Caco-2 (cell line): ENCODE measurements around the gene ARHGEF33. TPM values are rescaled to one million over a fixed set of nuclear protein-coding genes. Genes with fewer than 3 reads are reported as not detected.

Source experiments
- BruUV-seq: library from RNA; stranded (reverse); fragments of 400-500 nt; replicated peaks from 2 replicates; lab custom pipeline; 2021; lab: Mats Ljungman, UMichigan
- CTCF ChIA-PET: fragments of 300-600 bp; sonication (Branson Sonifier 250); formaldehyde crosslinking; loops from one replicate; lab custom pipeline; 2022; ENCODE audit warnings: antibody characterized with exemption; lab: Charles Lee
- POLR2A ChIA-PET: fragments of 300-600 bp; sonication (Branson Sonifier 250); formaldehyde crosslinking; loops from one replicate; lab custom pipeline; 2022; ENCODE audit warnings: antibody characterized with exemption; lab: Charles Lee
- DNase-seq, 2 experiments: peaks; one replicate each; pipeline versions ENCODE4 v3.0.0 to v3.0.0-alpha.2; 2020 to 2022
- H3K27me3 ChIP-seq: replicated peaks from 2 replicates; pipeline ENCODE4 v1.6.0; 2011; ENCODE audit warnings: low read length; ENCODE audit not compliant: control insufficient read depth, insufficient read depth
- H3K36me3 ChIP-seq: 2 replicates; pipeline ENCODE4 v1.5.1; 2011; ENCODE audit warnings: low read length; ENCODE audit not compliant: control insufficient read depth, insufficient read depth
- H3K4me1 ChIP-seq: fragments of 250-450 bp; sonication (Bioruptor Pico); 2 replicates; pipeline ENCODE4 v1.5.1; 2020; ENCODE audit warnings: mild to moderate bottlenecking
- H3K4me3 ChIP-seq: 2 replicates; pipeline ENCODE4 v1.5.1; 2011; ENCODE audit warnings: low read depth, mild to moderate bottlenecking, control low read depth, low read length
- H3K9me3 ChIP-seq: fragments of 250-450 bp; sonication (Bioruptor Pico); 2 replicates; pipeline ENCODE4 v1.5.1; 2020; ENCODE audit warnings: mild to moderate bottlenecking, moderate library complexity
- H3K27ac Mint-ChIP-seq: one replicate; pipeline ENCODE4 v1.8.0; 2022; ENCODE audit warnings: mixed read lengths; ENCODE audit not compliant: unreplicated experiment
- H3K27me3 Mint-ChIP-seq: one replicate; pipeline ENCODE4 v1.8.0; 2022; ENCODE audit warnings: mixed read lengths; ENCODE audit not compliant: insufficient read depth, unreplicated experiment
- H3K36me3 Mint-ChIP-seq: one replicate; pipeline ENCODE4 v1.8.0; 2022; ENCODE audit warnings: mild to moderate bottlenecking, mixed read lengths; ENCODE audit not compliant: insufficient read depth, unreplicated experiment
- H3K4me1 Mint-ChIP-seq: one replicate; pipeline ENCODE4 v1.8.0; 2022; ENCODE audit warnings: low read depth, mixed read lengths; ENCODE audit not compliant: unreplicated experiment
- H3K4me3 Mint-ChIP-seq: one replicate; pipeline ENCODE4 v1.8.0; 2022; ENCODE audit warnings: mild to moderate bottlenecking, moderate library complexity, mixed read lengths; ENCODE audit not compliant: unreplicated experiment
- H3K9me3 Mint-ChIP-seq: one replicate; pipeline ENCODE4 v1.8.0; 2022; ENCODE audit warnings: mixed read lengths; ENCODE audit not compliant: unreplicated experiment
- intact Hi-C: fragments of 100-400 bp; cut with micrococcal nuclease; formaldehyde crosslinking; loops from one replicate; pipeline ENCODE4 v1.10.0; 2022; ENCODE audit not compliant: unreplicated experiment
- total RNA-seq: library from RNA; stranded (reverse); gene quantifications from 2 replicates; pipeline ENCODE4 v1.2.3, GENCODE V29; 2022
- TF ChIP-seq, protein P1 (sequence below), 2 experiments: fragments of 200-600 bp in 1 of 2; IDR thresholded peaks; 1 replicate in 1 of 2; 2 replicates in 1 of 2; pipeline versions ENCODE4 v1.5.1 to v1.8.0; 2011 to 2022; ENCODE audit warnings: antibody characterized with exemption in 1 of 2, control low read depth in 1 of 2, inconsistent platforms in 1 of 2, low read depth in 1 of 2, low read length in 1 of 2, mild to moderate bottlenecking in 1 of 2, moderate library complexity in 1 of 2; ENCODE audit not compliant: insufficient read depth in 1 of 2, severe bottlenecking in 1 of 2, unreplicated experiment in 1 of 2

ARHGEF33 gene
- total RNA-seq, 1 experiment from 2014 or later = not detected

DNA sequence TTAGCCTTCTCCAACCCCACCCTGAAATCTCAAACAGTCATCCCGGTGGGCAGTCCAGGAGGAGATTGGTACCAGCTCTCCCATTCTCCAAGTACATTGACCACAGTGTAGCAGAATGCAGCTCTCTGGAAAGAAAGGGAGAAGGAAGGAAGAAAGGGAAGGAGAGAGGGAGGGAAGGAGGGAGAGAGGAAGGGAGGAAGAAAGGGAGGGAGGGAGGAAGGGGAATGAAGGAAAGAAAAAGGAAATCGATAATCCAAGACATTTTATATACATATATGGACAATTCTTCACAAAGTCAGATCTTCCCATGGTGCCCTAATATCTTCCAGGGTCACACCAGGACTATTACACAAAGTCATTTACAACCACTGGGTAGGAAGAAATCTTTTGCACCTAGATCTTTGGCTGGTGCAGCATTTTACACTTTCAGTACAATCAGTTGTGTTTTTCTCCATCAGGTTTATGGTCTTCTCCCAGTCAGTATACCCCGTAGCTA lies 58.8 kb downstream of the ARHGEF33 start:
- H3K27ac Mint-ChIP-seq = no peak overlapping the region

DNA sequence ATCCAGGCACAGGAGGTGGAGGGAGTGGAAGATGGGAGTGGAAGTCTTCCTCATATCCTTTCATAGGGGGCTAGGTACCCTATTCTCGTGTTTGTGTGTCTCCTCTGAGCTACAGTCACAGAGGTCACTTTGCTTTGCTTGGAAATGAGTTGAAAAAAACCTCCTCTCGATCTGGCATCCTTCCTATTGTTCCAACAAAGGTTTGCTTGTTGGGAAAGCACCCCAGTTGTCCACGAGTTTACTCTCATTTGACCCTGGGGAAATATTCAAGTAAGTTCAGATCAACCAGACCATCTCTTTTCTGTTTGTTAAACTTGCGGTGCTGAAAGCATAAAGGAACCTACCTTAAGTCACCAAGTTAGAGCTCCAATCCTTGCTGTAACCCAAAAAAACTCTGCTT lies 59.3 kb downstream of the ARHGEF33 start:
- Mint-ChIP-seq H3K4me1 (peaks cover 10% of the 10 kb centered on the region), H3K36me3 (no peaks in the 10 kb centered on the region), H3K27ac (no peak overlapping the region), H3K9me3 (no peaks in the 10 kb centered on the region), H3K4me3 (no peak overlapping the region), H3K27me3 (no peaks in the 10 kb centered on the region)
- Histone ChIP-seq H3K27me3 (no peaks in the 10 kb centered on the region), H3K9me3 (no peaks in the 10 kb centered on the region), H3K36me3 (no peaks in the 10 kb centered on the region), H3K4me3 (no peak overlapping the region), H3K4me1 (peaks cover 11% of the 10 kb centered on the region)
- TF ChIP-seq, protein P1, sequence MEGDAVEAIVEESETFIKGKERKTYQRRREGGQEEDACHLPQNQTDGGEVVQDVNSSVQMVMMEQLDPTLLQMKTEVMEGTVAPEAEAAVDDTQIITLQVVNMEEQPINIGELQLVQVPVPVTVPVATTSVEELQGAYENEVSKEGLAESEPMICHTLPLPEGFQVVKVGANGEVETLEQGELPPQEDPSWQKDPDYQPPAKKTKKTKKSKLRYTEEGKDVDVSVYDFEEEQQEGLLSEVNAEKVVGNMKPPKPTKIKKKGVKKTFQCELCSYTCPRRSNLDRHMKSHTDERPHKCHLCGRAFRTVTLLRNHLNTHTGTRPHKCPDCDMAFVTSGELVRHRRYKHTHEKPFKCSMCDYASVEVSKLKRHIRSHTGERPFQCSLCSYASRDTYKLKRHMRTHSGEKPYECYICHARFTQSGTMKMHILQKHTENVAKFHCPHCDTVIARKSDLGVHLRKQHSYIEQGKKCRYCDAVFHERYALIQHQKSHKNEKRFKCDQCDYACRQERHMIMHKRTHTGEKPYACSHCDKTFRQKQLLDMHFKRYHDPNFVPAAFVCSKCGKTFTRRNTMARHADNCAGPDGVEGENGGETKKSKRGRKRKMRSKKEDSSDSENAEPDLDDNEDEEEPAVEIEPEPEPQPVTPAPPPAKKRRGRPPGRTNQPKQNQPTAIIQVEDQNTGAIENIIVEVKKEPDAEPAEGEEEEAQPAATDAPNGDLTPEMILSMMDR (IDR thresholded peaks at IDR 0.05; ENCODE audit: insufficient read depth in 1 of 2, low read depth in 1 of 2, low read length in 1 of 2, severe bottlenecking in 1 of 2, unreplicated experiment in 1 of 2) = no peak
- no peak for DNase-seq
- no TSS peak for BruUV-seq
- intact Hi-C loops = loop anchor here (10.0 kb wide), 1 partner anchor 176 kb away; the partner anchor contains the start of gene SOS1
- ChIA-PET CTCF (no interaction called here), POLR2A (no interaction called here)

More for the DNA sequence above, 58.8 kb downstream of the ARHGEF33 start:
- intact Hi-C loops = loop anchor here (10.0 kb wide), 1 partner anchor 176 kb away; the partner anchor contains the start of gene SOS1
- Mint-ChIP-seq H3K9me3 (no peaks in the 10 kb centered on the region), H3K4me1 (peaks cover 16% of the 10 kb centered on the region), H3K27me3 (no peaks in the 10 kb centered on the region), H3K4me3 (no peak overlapping the region), H3K36me3 (no peaks in the 10 kb centered on the region)
- no peak overlapping the region for H3K4me3 ChIP-seq
- H3K9me3 ChIP-seq = no peaks in the 10 kb centered on the region
- H3K4me1 ChIP-seq = peaks cover 16% of the 10 kb centered on the region
- TF ChIP-seq, protein P1 (IDR thresholded peaks at IDR 0.05; ENCODE audit: insufficient read depth in 1 of 2, low read depth in 1 of 2, low read length in 1 of 2, severe bottlenecking in 1 of 2, unreplicated experiment in 1 of 2) = no peak
- BruUV-seq = no TSS peak
- ChIA-PET CTCF (interaction anchor here (0.6 to 2.5 kb wide), 14 partner anchors 11 to 521 kb away, joined by 3 to 69 read pairs (median 3); partner anchors contain the start of gene SOS1), POLR2A (interaction anchor here (1.6 kb wide), 1 partner anchor 172 kb away, joined by 6 read pairs; the partner anchor contains the start of gene SOS1)
- no peaks in the 10 kb centered on the region for H3K27me3 ChIP-seq
- no peaks in the 10 kb centered on the region for H3K36me3 ChIP-seq
- no peak for DNase-seq

DNA sequence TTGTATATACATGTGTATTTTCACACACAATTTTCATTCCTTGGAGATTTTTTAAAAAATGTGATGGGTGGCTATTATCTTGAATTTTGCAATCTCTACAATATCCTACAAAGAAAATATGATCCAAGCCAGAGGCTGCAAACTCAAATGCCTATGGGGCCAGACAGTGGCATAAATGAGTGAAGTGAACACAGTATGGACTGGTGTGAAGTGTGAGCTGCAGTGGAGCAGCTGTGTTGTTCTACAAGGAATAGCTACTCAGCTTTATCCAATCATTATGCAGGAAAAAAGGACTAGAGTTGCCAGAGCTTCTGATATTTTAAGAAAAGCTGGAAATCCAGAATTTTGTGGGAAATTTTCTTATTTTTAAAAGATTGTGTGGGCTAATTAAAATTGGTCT lies 62.1 kb downstream of the ARHGEF33 start:
- Mint-ChIP-seq H3K4me1 (no peaks in the 10 kb centered on the region), H3K27ac (no peak overlapping the region), H3K36me3 (no peaks in the 10 kb centered on the region), H3K27me3 (no peaks in the 10 kb centered on the region), H3K9me3 (no peaks in the 10 kb centered on the region), H3K4me3 (no peak overlapping the region)
- Histone ChIP-seq H3K27me3 (no peaks in the 10 kb centered on the region), H3K36me3 (no peaks in the 10 kb centered on the region), H3K4me3 (no peak overlapping the region), H3K4me1 (peaks cover 6% of the 10 kb centered on the region), H3K9me3 (no peaks in the 10 kb centered on the region)
- no TSS peak for BruUV-seq
- TF ChIP-seq, protein P1 (IDR thresholded peaks at IDR 0.05; ENCODE audit: insufficient read depth in 1 of 2, low read depth in 1 of 2, low read length in 1 of 2, severe bottlenecking in 1 of 2, unreplicated experiment in 1 of 2) = no peak
- DNase-seq = no peak
- ChIA-PET POLR2A (no interaction called here), CTCF (no interaction called here)
- intact Hi-C loops = no loop called here
